ENCODE data around the gene MAD1L1. TPM values are rescaled to one million over a fixed set of nuclear protein-coding genes. Genes with fewer than 3 reads are reported as not detected.
"Not testable (repeated sequence)": the region's sequence is repeated elsewhere in the genome, so short reads cannot be mapped to it uniquely, and the experiment has no call there.

The MAD1L1 gene
- total RNA-seq, 1 donor from 2014 or later: 32.7 TPM

DNA sequence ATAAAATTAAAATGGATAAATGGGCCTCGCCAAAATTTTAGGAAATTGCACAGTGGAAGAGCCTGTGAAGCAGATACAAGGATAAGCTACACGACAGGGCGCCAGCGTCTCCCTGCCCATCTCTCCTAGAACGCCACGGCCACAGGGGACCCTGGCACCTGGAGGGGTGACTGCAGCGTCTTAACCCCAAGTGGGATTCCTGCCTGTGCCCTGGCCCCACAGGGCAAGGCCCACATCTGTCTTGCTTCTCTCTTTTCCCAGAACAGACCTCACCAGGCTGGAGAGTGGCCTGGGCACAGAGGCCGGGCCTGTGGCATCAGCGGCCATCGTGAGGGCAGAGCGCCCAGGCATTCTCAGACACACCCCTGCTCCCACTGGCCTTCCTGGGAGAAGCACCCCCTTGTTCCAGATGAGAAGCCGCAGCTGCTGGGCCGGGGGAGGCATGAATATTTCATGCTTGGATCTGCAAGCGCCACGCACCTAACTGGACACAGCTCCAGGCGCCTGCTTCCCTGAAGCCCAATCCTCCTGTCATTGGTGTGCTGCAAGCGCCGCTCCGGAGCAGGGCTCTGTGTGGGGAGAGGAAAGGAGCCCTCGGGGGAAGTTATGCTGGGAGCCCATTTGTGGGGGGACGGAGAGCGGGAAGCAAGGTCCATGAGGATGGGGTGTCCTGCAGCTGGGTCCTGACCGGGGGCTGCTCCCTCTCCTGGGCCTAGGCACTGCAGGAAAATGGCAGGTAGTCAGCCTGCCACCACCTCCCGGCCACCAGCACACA is 409.2 kb downstream of the MAD1L1 start:
- TF ChIP-seq, protein P1, sequence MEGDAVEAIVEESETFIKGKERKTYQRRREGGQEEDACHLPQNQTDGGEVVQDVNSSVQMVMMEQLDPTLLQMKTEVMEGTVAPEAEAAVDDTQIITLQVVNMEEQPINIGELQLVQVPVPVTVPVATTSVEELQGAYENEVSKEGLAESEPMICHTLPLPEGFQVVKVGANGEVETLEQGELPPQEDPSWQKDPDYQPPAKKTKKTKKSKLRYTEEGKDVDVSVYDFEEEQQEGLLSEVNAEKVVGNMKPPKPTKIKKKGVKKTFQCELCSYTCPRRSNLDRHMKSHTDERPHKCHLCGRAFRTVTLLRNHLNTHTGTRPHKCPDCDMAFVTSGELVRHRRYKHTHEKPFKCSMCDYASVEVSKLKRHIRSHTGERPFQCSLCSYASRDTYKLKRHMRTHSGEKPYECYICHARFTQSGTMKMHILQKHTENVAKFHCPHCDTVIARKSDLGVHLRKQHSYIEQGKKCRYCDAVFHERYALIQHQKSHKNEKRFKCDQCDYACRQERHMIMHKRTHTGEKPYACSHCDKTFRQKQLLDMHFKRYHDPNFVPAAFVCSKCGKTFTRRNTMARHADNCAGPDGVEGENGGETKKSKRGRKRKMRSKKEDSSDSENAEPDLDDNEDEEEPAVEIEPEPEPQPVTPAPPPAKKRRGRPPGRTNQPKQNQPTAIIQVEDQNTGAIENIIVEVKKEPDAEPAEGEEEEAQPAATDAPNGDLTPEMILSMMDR (IDR thresholded peaks at IDR 0.05): no peak
- peaks cover under 1% of the 10 kb centered on the region for H3K36me3 Mint-ChIP-seq (ENCODE audit: unreplicated experiment)
- no peaks in the 10 kb centered on the region for H3K27me3 Mint-ChIP-seq (ENCODE audit: unreplicated experiment)
- no peak overlapping the region for H3K4me3 Mint-ChIP-seq (ENCODE audit: unreplicated experiment)
- no peak for DNase-seq (ENCODE audit: extremely low spot score, unreplicated experiment)
- H3K27ac Mint-ChIP-seq (ENCODE audit: unreplicated experiment): no peak overlapping the region
- H3K4me1 Mint-ChIP-seq (ENCODE audit: unreplicated experiment): no peaks in the 10 kb centered on the region
- peaks cover 1% of the 10 kb centered on the region for H3K9me3 Mint-ChIP-seq (ENCODE audit: unreplicated experiment)

DNA sequence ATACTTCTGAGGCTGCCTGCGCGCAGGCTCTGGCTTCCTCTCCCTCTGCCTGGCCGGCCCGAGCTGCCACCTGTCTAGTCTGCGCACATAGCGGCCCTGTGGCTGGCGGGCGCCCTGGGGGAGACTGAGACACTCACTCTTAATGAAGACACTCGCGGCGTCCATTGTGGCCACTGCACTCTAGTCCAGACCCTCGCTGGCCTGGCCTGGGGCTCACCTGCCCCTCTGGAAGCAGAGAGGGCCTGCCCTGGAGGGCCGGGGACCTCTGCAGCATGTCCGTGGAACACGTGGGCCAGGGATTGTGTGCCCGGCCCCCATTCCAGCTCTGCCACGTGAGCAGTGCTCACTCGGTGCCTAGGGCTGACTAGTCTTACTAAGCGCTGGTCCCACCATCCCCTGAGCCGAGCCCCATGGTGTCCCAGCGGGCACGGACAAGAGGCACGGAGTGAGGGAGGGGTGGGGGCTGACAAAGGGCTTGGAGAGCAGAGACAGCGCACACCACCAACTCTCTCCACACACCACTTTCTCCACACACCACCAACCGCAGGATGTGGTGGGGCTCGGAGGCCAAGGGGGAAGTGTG is 413.4 kb downstream of the MAD1L1 start:
- peak; percentile 79 for DNase-seq (ENCODE audit: extremely low spot score, unreplicated experiment)
- H3K4me3 Mint-ChIP-seq (ENCODE audit: unreplicated experiment): no peak overlapping the region
- peaks cover 9% of the 10 kb centered on the region for H3K4me1 Mint-ChIP-seq (ENCODE audit: unreplicated experiment)
- H3K27ac Mint-ChIP-seq (ENCODE audit: unreplicated experiment): no peak overlapping the region
- TF ChIP-seq, protein P1 (IDR thresholded peaks at IDR 0.05): no peak
- H3K9me3 Mint-ChIP-seq (ENCODE audit: unreplicated experiment): no peaks in the 10 kb centered on the region
- no peaks in the 10 kb centered on the region for H3K27me3 Mint-ChIP-seq (ENCODE audit: unreplicated experiment)
- H3K36me3 Mint-ChIP-seq (ENCODE audit: unreplicated experiment): no peaks in the 10 kb centered on the region

DNA sequence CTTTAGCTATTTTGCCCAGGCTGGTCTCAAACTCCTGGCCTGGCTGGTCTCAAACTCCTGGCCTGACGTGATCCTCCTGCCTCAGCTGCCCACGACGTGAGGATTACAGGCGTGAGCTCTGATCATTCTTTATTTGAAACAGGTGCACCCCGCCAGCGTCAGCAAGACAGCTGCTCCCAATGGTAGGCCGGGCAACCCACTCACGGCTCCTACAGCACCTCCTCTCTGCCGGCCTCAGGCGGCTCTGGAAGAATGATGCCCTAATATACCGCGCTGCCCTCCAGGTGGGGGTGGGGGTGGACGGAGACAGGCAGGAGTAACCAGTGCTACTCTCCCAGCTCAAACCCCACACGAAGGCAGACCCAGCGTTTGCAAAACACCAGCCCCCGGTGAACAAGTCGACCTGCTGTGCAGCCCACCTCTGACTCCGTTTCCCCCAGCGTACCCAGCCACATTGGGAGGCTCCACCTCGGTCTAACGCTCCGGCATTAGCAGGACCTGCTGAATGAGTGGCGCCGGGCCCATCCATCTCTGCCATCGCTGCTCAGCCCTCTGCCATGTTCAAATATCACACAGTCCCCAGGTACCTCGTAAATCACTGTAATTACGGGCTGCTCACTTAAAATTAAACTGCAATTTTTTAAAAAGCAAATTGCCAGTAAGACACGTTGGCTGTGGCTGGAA is 414.0 kb downstream of the MAD1L1 start:
- no peaks in the 10 kb centered on the region for H3K36me3 Mint-ChIP-seq (ENCODE audit: unreplicated experiment)
- no peaks in the 10 kb centered on the region for H3K9me3 Mint-ChIP-seq (ENCODE audit: unreplicated experiment)
- no peak overlapping the region for H3K4me3 Mint-ChIP-seq (ENCODE audit: unreplicated experiment)
- H3K27ac Mint-ChIP-seq (ENCODE audit: unreplicated experiment): no peak overlapping the region
- TF ChIP-seq, protein P1 (IDR thresholded peaks at IDR 0.05): no peak
- H3K27me3 Mint-ChIP-seq (ENCODE audit: unreplicated experiment): no peaks in the 10 kb centered on the region
- H3K4me1 Mint-ChIP-seq (ENCODE audit: unreplicated experiment): peaks cover 9% of the 10 kb centered on the region
- DNase-seq (ENCODE audit: extremely low spot score, unreplicated experiment): peak; percentile 77

- Mint-ChIP-seq H3K27me3 (ENCODE audit: unreplicated experiment) (no peaks in the 10 kb centered on the region), H3K4me3 (ENCODE audit: unreplicated experiment) (no peak overlapping the region), H3K9me3 (ENCODE audit: unreplicated experiment) (no peaks in the 10 kb centered on the region), H3K27ac (ENCODE audit: unreplicated experiment) (no peak overlapping the region), H3K36me3 (ENCODE audit: unreplicated experiment) (no peaks in the 10 kb centered on the region), H3K4me1 (ENCODE audit: unreplicated experiment) (peaks cover 9% of the 10 kb centered on the region)
- peak; percentile 81 for DNase-seq (ENCODE audit: extremely low spot score, unreplicated experiment)
- TF ChIP-seq, protein P1 (IDR thresholded peaks at IDR 0.05): no peak
Observed at GRCh38 chr7:1817061-1817712, 415.6 kb downstream of the MAD1L1 start.

DNA sequence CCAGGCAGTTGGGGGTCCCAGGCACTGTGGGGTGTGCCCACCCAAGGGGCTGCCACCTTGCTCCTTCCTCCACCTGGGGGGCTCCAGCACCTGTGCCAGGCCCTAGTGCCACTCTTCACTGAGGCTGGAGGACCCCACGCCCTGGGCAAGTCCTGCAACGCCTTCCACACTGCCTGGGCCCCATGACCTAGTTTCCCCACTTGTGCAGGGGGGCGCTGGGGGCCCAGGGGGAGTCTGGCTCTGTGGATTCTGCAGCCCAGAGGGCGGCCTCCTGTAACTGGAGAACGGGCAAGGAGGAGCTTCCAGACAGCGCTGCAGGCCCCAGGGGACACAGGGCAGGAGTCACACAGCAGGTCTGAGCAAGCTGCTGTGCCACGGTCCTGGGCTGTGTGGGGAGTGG is 416.3 kb downstream of the MAD1L1 start:
- H3K4me3 Mint-ChIP-seq (ENCODE audit: unreplicated experiment); H3K27me3 Mint-ChIP-seq (ENCODE audit: unreplicated experiment); H3K36me3 Mint-ChIP-seq (ENCODE audit: unreplicated experiment); H3K9me3 Mint-ChIP-seq (ENCODE audit: unreplicated experiment); H3K27ac Mint-ChIP-seq (ENCODE audit: unreplicated experiment); H3K4me1 Mint-ChIP-seq (ENCODE audit: unreplicated experiment): not testable (repeated sequence)
- DNase-seq (ENCODE audit: extremely low spot score, unreplicated experiment): peak; percentile 81

DNA sequence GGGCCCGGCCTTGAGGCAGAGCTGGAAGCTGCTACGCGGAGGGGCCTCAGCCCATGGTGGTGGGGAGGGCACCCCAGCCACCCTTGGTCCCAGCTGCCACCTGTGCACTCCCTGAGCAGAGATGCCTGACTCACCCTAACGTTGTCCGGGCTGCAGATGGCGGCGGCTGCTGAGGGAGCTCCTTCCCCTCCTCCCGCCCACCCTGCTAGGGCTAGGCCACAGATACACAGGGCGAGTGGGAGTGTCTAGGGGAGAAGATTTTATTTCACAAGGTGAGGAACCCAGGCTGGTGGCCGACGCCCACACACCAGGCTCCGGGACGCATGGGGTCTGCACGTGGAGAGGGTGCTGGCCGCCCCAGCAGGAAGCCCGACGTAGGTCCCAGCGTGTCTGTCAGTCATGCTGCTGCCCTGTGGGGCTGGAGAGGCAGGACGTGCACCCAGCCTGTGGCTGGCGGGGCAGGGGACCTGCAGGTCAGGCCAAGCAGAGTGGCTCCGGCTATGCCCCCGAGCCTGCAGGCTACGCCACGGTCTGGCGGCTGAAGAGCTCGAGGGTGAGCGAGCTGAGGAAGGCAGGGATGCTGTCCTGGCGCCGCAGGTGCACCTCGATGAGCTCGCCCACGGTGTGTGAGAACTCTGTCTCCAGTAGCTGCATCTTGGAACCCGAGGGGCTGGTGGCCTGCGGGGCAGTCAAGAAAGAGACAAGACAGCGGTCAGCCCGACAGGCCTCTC is 417.0 kb downstream of the MAD1L1 start:
- not testable (repeated sequence) for H3K27me3 Mint-ChIP-seq (ENCODE audit: unreplicated experiment); H3K4me1 Mint-ChIP-seq (ENCODE audit: unreplicated experiment); H3K4me3 Mint-ChIP-seq (ENCODE audit: unreplicated experiment); H3K27ac Mint-ChIP-seq (ENCODE audit: unreplicated experiment); H3K9me3 Mint-ChIP-seq (ENCODE audit: unreplicated experiment); H3K36me3 Mint-ChIP-seq (ENCODE audit: unreplicated experiment)
- DNase-seq (ENCODE audit: extremely low spot score, unreplicated experiment): peak; percentile 83

All from osteocyte (in vitro differentiated cells).